ENCODE measurements around the gene RAX2.

The RAX2 gene

DNA sequence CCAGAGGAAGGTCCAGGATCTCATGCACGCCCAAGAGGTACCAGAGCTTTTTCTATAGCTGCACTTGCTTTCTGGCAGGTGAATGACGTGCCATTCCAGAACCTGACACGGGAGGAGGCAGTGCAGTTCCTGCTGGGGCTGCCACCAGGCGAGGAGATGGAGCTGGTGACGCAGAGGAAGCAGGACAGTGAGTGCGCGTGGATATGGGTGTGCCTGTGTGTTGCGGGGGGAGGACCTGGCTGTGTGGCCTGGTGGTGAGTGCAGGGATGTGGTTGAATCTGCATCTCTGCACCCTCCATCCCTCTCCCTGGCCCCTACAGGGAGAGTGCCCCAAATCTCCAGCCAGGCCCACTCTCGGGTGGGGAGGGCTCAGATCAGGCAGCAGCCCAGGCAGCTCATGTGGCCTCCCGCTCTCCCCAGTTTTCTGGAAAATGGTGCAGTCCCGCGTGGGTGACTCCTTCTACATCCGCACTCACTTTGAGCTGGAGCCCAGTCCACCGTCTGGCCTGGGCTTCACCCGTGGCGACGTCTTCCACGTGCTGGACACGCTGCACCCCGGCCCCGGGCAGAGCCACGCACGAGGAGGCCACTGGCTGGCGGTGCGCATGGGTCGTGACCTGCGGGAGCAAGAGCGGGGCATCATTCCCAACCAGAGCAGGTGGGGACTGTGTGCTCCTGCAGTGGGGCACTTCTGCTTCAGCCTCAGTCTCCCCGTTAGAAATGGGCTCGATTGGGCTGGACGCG is 33.4 kb downstream of the RAX2 start:
- no peak for TF ChIP-seq EZH2phosphoT487 (IDR thresholded peaks at IDR 0.05; ENCODE audit: borderline replicate concordance)
- TF ChIP-seq, protein P1, sequence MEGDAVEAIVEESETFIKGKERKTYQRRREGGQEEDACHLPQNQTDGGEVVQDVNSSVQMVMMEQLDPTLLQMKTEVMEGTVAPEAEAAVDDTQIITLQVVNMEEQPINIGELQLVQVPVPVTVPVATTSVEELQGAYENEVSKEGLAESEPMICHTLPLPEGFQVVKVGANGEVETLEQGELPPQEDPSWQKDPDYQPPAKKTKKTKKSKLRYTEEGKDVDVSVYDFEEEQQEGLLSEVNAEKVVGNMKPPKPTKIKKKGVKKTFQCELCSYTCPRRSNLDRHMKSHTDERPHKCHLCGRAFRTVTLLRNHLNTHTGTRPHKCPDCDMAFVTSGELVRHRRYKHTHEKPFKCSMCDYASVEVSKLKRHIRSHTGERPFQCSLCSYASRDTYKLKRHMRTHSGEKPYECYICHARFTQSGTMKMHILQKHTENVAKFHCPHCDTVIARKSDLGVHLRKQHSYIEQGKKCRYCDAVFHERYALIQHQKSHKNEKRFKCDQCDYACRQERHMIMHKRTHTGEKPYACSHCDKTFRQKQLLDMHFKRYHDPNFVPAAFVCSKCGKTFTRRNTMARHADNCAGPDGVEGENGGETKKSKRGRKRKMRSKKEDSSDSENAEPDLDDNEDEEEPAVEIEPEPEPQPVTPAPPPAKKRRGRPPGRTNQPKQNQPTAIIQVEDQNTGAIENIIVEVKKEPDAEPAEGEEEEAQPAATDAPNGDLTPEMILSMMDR (conservative IDR thresholded peaks at IDR 0.05; ENCODE audit: low read length), result no peak
- Histone ChIP-seq H3K27me3 (ENCODE audit: insufficient read depth, low read length, poor library complexity, severe bottlenecking) (no peaks in the 10 kb centered on the region), H3K4me1 (ENCODE audit: insufficient read depth, low read length, poor library complexity, severe bottlenecking) (no peaks in the 10 kb centered on the region)

DNA sequence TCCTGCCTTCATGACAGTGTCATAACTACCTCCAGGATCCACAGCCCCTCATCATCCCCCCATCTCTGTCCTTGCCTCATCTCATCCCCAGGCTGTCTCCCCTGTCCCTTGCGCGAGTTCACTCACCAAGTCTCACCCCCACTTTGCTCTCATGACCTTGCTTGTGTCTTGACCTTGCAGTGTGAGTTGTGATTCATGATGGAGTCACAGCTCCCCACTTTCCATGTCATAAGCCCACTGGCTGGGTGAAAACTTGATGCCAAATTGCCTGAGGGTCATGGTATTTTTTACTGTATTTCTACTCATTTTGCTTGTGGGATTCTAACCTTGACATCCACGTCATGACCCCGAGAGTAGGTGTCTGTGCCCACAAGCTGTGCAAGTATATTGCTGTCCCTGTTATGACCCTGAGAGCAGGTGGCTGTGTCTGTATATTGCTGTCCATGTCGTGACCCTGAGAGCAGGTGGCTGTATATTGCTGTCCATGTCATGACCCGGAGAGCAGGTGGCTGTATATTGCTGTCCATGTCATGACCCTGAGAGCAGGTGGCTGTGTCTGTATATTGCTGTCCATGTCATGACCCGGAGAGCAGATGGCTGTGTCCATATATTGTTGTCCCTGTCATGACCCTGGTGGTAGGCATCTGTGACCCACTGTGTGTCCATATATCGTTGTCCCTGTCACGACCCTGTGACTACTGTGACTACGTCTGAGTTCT is 34.4 kb downstream of the RAX2 start:
- Histone ChIP-seq H3K4me1 (ENCODE audit: insufficient read depth, low read length, poor library complexity, severe bottlenecking) (no peaks in the 10 kb centered on the region), H3K27me3 (ENCODE audit: insufficient read depth, low read length, poor library complexity, severe bottlenecking) (no peaks in the 10 kb centered on the region), H3K36me3 (ENCODE audit: insufficient read depth, low read length) (no peaks in the 10 kb centered on the region), H3K9me2 (replicated peaks; ENCODE audit: low read depth, low read length) (no peaks in the 10 kb centered on the region), H4K20me1 (ENCODE audit: insufficient read depth, low read length, poor library complexity, severe bottlenecking) (no peaks in the 10 kb centered on the region), H2AFZ (ENCODE audit: low read length) (no peak overlapping the region), H3K4me3 (ENCODE audit: low read length, poor library complexity, severe bottlenecking) (no peak overlapping the region), H3F3A (ENCODE audit: low read depth) (no peaks in the 10 kb centered on the region), H3K4me2 (ENCODE audit: low read depth, low read length, poor library complexity, severe bottlenecking) (no peak overlapping the region), H3K9ac (ENCODE audit: low read depth, low read length, poor library complexity, severe bottlenecking) (no peak overlapping the region), H3K9me3 (ENCODE audit: insufficient read depth, low read depth, low read length) (no peaks in the 10 kb centered on the region), H3K79me2 (ENCODE audit: insufficient read depth, low read length) (no peaks in the 10 kb centered on the region)
- TF ChIP-seq EZH2phosphoT487 (IDR thresholded peaks at IDR 0.05; ENCODE audit: borderline replicate concordance), result no peak
- TF ChIP-seq, protein P1 (conservative IDR thresholded peaks at IDR 0.05; ENCODE audit: low read length), result no peak

More for the DNA sequence above, 33.4 kb downstream of the RAX2 start:
- Histone ChIP-seq H3F3A (ENCODE audit: low read depth) (no peaks in the 10 kb centered on the region), H3K9me3 (ENCODE audit: insufficient read depth, low read depth, low read length) (no peaks in the 10 kb centered on the region), H3K36me3 (ENCODE audit: insufficient read depth, low read length) (no peaks in the 10 kb centered on the region), H3K9me2 (replicated peaks; ENCODE audit: low read depth, low read length) (no peaks in the 10 kb centered on the region), H3K9ac (ENCODE audit: low read depth, low read length, poor library complexity, severe bottlenecking) (no peak overlapping the region), H3K4me3 (ENCODE audit: low read length, poor library complexity, severe bottlenecking) (no peak overlapping the region), H4K20me1 (ENCODE audit: insufficient read depth, low read length, poor library complexity, severe bottlenecking) (no peaks in the 10 kb centered on the region), H3K79me2 (ENCODE audit: insufficient read depth, low read length) (no peaks in the 10 kb centered on the region), H3K4me2 (ENCODE audit: low read depth, low read length, poor library complexity, severe bottlenecking) (no peak overlapping the region), H2AFZ (ENCODE audit: low read length) (no peak overlapping the region)

- Histone ChIP-seq H3K4me1 (ENCODE audit: insufficient read depth, low read length, poor library complexity, severe bottlenecking) (no peaks in the 10 kb centered on the region), H3K9me3 (ENCODE audit: insufficient read depth, low read depth, low read length) (no peaks in the 10 kb centered on the region), H4K20me1 (ENCODE audit: insufficient read depth, low read length, poor library complexity, severe bottlenecking) (no peaks in the 10 kb centered on the region), H3K36me3 (ENCODE audit: insufficient read depth, low read length) (no peaks in the 10 kb centered on the region), H3F3A (ENCODE audit: low read depth) (no peaks in the 10 kb centered on the region), H2AFZ (ENCODE audit: low read length) (no peak overlapping the region), H3K27me3 (ENCODE audit: insufficient read depth, low read length, poor library complexity, severe bottlenecking) (no peaks in the 10 kb centered on the region), H3K4me3 (ENCODE audit: low read length, poor library complexity, severe bottlenecking) (no peak overlapping the region), H3K9me2 (replicated peaks; ENCODE audit: low read depth, low read length) (no peaks in the 10 kb centered on the region), H3K4me2 (ENCODE audit: low read depth, low read length, poor library complexity, severe bottlenecking) (no peak overlapping the region), H3K9ac (ENCODE audit: low read depth, low read length, poor library complexity, severe bottlenecking) (no peak overlapping the region), H3K79me2 (ENCODE audit: insufficient read depth, low read length) (no peaks in the 10 kb centered on the region)
- no peak for TF ChIP-seq EZH2phosphoT487 (IDR thresholded peaks at IDR 0.05; ENCODE audit: borderline replicate concordance)
- TF ChIP-seq, protein P1 (conservative IDR thresholded peaks at IDR 0.05; ENCODE audit: low read length), result no peak
Observed at GRCh38 chr19:3736106-3736724, 35.8 kb downstream of the RAX2 start.

Data from Loucy (cell line).